ENCODE data around the gene NUB1.

Gene NUB1

GRCh38 chr7:151315038-151315655 lies 26.5 kb upstream of the NUB1 start:
- DNase-seq = peak; percentile 78

DNA sequence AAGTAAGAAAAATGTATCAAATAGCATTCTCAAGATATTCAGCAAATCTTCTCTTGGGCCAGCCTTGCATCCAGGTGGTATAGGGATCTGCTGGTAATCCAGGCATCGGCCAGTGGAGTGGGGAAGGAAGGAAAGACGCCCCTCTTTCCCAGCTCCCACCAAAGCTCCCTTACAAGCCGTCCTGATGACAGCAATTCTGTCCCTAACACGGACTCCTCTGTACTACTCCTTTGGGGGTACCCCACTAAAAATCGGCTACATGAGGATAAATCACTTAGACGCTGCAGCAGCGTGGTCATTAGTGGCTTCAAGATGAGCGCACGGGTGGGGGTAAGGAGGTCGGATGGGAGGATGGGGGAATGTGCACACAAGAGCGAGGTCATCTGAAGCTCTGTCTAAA lies 24.7 kb upstream of the NUB1 start:
- no peak for DNase-seq

DNA sequence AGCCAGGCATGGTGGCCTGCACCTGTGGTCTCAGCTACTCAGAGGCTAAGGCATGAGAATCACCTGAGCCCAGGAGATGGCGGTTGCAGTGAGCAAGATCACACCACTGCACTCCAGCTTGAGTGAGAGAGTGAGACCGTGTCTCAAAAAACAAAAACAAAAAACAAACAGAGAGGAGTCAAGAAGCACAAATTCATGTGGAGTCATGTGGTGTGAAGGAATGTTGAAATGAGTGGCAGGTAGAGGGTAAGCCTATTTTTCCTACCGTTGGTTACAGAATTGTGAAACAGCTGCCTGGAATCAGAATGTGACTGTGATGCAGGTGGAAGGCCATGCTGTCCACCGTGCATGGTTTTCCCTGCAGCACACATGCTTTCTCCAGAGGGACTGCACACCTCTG lies 23.7 kb upstream of the NUB1 start:
- no peak for DNase-seq

DNA sequence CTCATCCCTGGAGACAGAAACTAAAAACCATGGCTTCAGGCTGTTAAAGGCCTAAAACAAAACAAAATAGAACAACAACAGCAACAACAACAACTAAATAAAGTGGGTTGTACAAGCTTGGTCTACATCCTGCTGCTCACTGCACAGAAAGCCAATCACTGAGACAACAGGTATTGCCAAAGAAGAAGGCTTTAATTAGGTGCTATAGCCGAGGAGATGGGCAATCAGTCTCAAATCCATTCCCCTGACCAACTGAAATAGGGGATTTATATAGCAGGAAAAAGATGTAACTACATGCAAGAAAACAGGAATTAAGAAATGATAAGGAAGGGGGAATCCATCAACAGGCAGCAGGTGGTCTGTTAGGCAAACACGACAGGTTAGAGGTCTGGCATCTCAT lies 22.4 kb upstream of the NUB1 start:
- no peak for DNase-seq

- DNase-seq = no peak
Observed at GRCh38 chr7:151320263-151320845, 21.3 kb upstream of the NUB1 start.

- no peak for DNase-seq
Observed at GRCh38 chr7:151321341-151321740, 20.3 kb upstream of the NUB1 start.

- DNase-seq = no peak
Observed at GRCh38 chr7:151322906-151323305, 18.7 kb upstream of the NUB1 start.

- DNase-seq = no peak
Observed at GRCh38 chr7:151327022-151327421, 14.6 kb upstream of the NUB1 start.

- no peak for DNase-seq
Observed at GRCh38 chr7:151327659-151328058, 14.0 kb upstream of the NUB1 start.

DNA sequence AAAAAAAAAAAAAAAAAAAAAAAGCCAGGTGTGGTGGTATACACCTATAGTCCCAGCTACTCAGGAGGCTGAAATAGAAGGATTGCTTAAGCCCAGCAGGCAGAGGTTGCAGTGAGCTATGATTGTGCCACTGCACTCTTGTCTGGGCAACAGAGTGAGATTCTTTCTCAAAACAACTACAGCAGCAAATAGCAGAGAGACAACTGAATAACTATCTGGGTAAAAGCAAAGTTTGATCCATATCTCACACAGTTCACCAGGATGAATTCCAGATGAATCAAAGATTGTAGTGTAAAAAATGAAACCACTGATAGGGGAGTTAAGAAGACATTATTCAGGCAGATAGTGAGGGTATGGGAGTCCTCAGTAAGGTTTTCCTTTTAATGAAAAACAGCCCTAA lies 11.4 kb upstream of the NUB1 start:
- DNase-seq = no peak

DNA sequence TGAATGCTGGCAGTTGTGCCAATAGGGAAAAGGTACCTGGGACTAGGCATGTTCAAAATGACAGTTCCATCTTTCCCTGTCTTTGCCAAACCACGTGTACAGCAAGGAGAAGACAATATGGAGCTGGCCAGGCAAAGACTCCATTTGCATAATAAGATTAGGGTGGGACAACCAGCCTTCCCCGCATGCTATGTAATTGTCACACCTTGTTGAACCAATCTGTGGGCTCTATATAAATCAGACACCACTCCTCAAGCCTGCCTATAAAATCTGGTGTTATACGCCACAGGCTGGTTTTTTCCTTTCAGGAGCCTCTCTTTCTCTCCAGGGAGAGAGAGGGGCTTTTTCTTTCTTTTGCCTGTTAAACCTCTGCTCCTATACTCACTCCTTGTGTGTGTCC lies 11.0 kb upstream of the NUB1 start:
- no peak for DNase-seq

DNA sequence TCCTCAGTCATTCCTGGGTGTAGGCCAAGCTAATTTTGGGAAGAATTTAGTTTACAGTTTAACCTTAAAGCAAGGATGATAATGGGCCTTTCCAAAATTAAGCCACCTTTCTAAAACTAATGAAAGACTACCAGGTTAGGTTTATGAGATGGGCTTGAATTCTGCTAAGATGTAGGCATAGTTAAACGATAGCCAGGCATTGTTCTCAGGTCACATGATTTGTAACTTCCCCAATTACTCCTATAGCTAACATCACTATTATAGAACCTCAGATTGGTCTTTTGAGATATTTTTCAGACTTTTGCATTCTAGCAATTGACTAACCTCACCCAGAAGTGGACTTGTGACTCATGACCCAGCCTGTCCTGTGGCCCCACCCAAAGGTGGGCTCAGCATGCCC lies 7.0 kb upstream of the NUB1 start:
- DNase-seq = no peak

DNA sequence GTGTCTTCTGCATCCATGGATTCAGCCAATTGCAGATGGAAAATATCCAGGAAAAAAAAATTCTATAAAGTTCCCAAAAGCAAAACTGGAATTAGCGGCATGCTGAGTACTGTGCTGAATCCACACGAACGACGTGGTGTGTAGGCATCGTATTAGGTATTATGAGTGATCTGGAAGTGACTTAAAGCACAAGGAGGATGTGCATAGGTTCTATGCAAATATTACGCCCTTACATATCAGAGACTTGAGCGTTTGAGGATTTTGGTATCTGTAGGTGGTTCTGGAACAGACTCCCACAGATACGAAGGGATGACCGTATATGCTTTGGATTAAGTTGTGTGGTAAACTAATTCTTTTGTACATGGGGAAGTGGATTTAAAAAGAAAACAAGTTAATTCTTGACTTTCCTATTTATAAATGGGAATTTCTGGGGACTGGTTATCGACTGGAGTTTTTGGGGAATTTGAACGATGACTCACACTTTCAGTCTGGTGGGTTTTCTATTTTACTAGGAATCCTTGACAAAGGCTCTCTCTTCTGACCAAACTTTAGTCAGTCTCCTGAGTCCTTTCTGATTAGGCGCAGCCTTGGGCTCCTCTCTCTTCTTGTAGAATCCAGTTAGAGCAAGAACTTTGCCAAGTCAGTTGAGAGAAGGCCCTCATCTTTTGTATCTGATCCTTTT lies 5.4 kb upstream of the NUB1 start:
- no peak for DNase-seq

DNA sequence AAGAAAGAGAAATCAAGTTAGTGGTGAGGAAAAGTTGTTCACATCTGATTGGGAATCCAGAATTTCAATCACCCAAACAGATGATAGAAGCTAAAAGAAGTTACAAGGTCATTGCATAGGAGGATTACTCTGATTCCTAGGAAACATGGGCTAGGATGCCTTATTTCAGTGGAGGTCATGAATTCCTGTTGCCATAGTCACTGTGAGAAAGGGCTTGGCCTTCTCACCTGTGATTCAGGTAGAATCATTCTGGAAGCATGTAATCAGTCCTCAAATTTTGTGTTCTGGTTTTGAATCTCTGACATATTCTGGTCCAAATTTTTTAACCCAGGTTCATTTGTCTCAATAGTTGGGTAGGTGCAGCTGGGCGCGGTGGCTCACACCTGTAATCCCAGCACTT lies 4.3 kb upstream of the NUB1 start:
- no peak for DNase-seq

GRCh38 chr7:151338809-151339208 lies 2.8 kb upstream of the NUB1 start:
- no peak for DNase-seq

GRCh38 chr7:151339651-151340382 lies 1.8 kb upstream of the NUB1 start:
- no peak for DNase-seq

DNA sequence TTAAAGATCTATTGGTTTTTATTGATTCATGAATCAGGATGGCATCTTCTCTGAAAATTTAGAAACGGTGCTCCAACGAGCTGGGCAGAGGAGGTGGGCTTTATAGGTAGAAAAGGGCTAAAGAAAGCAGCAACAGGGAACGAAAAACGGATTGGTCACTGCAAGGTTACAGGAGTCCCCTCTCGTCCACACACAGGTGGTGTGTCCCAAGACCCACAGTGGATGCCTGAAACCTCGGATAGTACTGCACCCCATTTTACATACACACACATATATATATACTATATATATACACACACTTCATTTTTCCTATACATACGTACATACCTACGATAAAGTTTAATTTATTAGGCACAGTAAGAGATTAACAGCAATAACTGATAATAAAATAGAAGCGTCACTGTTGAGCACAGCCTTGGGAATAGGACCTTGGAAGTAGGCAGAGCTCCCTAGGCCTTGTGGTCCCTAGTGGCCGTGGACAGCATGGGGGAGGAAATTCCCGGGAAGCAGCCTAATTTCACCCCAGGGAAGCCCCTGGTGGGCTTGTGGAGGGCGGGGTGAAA lies 737 bp upstream of the NUB1 start:
- DNase-seq = no peak

DNA sequence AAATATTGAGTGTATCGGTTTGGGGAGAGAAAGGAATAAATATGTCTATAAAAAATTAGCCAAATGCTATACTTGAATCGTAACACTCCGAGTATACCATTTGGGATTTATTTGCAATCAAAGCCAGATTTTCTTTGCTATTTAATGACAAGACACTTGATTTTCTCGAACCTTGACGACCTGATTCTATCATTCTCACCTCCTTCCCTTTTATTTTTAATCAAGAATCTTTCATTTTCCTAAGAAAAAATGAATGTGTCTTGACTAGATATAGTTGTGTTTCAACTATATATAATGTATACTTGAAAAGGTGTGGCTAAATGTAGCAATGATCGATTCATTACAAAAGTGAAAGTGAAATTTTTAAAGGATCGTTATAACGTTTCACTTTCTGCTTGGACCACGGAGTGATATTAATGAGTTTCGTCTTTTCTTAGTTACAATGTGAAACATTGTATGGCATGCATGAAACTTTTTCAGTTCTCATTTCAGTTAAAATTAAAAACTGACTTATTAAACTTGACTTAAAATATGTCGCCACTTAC lies 562 bp downstream of the NUB1 start:
- DNase-seq = no peak

DNA sequence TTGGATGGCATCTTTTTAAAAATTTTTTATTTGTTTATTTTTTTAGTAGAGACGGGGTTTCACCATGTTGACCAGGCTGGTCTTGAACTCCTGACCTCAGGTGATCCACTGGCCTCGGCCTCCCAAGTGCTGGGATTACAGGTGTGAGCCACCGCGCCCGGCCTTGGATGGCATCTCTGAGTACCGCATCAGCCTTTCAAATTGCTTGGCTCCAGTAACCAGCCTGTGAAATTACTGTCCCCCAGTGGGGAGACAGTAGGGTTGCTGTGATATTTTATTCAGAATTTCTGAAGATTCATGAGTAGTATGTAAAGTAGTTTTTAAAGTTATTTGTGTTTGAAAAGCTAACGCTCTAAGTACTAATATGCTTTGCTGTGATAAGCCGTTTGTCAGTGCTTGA lies 1.2 kb downstream of the NUB1 start:
- DNase-seq = no peak

- no peak for DNase-seq
Observed at GRCh38 chr7:151343516-151343915, 1.9 kb downstream of the NUB1 start.

DNA sequence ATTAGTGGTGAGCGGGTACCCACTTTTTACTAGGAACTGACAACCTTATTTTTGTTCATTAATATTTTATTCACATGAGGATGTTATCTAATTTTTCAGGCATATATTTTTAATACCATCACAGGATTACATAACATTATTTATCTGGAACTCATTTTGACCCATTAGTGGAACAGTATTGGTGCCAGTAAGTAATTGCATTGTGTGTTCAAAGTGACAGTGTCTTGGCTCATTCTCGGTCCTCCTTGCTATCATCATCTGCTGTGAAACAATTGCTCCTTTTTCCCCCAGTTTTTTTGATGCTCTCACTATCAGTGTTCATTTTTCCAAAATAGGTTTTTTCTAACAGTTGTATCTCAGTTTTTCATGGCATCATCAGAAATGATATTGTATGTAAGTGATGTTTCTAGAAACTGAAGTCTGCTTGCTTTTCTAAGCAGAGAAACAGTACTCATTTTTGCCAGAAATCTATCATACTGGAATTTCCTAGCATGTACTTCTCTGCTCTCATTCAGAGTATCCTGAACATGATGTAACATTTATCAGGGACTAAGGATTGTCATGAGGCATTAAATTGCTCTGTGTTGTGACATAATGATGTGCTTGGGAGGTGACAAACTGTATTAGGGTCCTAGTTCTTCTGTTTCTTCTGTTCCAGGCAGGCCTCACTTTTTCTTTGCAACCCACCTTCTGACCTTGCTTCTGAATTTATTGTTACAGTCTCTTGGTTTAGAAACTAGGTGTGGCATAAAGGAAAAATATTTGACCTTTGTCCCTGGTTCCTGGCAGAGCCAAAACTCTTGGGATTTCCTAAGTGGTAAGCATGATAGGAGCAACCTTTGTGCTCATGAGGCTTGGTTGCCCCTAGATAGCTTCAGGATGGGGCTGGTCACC lies 4.2 kb downstream of the NUB1 start:
- no peak for DNase-seq

DNA sequence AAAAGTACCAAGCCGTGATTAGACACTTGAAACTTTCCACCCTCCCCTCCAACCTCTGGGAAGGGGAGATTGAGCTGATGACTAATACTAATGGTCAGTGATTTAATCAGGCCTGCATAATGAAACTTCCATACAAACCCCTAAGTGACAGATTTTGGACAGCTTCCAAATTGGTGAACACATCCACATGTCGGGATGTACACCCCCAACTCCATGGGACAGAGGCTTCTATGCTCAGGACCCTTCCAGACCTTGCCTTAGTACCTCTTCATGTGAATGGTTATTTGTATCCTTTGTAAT lies 4.8 kb downstream of the NUB1 start:
- DNase-seq = no peak

DNA sequence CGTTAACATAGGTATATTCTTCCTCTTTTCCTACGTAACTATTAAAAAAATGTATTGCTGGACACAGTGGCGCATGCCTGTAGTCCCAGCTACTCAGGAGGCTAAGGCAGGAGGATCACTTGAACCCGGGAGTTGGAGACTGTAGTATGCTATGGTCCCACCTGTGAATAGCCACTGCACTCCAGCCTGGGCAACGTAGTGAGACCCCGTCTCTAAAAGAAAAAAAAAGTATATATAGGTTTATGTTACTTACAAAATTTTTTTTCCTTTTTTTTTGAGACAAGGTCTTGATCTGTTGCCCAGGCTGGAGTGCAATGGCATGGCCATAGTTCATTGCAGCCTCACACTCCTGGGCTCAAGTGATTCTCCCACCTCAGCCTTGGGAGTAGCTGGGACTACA lies 5.6 kb downstream of the NUB1 start:
- DNase-seq = no peak

Data from activated T-cell treated with anti-CD3 and anti-CD28 coated beads for 4 hours (primary cell).